CD4-positive, alpha-beta T cell treated with Interleukin-4 for 1 hour (primary cell): Measurements from ENCODE around the gene OASL.
A peak's percentile ranks its signal among the peaks of the same experiment; 100 is the strongest.
"Not testable (repeated sequence)": the region's sequence is repeated elsewhere in the genome, so short reads cannot be mapped to it uniquely, and the experiment has no call there.

Source experiments
- DNase-seq, 2 donors: peaks; one replicate each; pipeline ENCODE4 v3.0.0-alpha.2; 2020 to 2022

Gene OASL

DNA sequence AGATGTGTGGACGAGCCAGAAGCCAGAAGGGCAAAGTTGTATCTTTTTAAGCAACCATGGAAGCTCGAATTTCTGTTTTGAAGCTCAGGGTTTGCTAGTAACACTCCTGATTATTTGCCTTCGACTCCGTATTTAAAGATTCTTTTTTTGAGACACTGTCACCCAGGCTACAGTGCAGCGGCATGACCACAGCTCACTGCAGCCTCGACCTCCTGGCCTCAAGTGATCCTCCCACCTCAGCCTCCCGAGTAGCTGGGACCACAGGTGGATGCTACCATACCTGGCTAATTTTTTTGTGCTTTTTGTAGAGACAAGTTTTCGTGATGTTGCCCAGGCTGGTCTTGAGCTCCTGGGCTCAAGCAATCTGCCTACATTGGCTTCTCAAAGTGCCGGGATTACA, 18.7 kb upstream of the OASL start:
- no peak for DNase-seq

DNA sequence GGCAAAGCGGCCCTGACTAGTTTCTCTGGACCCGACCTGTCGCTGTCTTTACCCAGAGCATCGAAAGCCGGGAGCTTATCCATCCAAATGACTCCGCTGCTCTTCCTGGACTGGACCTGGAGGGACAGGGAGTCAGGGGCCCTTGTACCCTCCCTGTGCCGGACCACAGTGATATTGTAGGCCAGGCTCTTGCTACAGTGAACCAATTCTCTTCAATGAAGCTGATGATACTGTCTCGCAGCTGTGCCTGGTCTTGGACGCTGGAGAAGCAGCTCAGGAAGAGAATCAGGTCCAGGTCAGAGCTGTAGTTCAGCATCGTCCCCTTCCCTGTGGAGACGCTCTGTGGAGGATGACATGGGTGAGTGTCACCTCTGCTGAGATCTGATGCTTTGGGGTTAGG, 14.7 kb upstream of the OASL start:
- DNase-seq, result no peak

DNA sequence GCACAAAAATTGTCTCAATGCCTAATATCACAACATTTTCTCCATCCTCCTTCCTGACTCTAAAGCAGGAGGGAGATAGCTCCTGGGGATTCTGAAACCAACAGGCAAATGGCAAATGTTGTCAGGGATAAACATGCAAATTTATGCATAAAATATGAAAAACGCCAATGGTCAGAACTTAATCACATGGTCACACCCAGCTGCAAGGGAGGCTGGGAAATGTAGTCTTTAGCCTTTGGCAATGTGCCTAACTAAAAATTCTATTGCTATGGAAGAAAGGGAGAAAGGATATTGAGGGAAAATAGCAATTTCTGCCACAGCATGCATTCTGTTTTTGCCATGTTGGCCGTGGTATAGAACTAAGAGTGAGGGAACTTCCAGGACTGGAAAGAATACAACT, 11.7 kb upstream of the OASL start:
- DNase-seq, result no peak

DNA sequence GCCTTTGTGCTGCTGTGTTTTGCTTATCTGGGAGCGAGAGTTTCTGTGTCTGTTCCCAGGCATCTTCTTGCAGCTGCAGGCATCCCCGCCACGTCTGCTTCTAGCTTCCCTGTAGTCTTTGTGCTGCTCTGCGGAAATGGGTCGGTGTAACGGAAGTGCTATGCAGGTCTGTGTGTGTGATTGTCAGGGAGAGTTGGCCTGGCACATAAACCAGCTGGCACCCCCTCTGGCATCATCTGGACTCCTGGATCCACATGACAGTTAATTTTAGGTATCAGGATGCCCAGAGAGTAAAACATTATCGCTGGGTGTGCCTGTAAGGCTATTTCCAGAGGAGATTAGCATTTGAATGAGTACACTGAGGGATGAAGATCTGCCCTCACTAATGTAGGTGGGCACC, 9.4 kb upstream of the OASL start:
- no peak for DNase-seq

DNA sequence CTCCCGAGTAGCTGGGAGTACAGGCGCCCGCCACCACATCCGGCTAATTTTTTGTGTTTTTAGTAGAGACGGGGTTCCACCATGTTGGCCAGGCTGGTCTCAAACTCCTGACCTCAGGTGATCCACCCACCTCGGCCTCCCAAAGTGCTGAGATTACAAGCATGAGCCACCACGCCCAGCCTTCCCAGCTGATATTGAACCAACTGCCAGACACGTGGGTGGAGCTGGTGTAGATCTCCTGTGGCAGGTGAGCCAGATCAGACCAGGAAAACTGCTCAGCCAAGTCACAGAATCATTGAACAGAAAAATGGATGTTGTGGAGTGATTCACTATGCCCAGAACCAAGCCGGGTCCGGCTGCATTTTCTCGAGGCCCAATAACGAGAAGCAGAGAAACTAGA, 8.4 kb upstream of the OASL start:
- not testable (repeated sequence) for DNase-seq

DNA sequence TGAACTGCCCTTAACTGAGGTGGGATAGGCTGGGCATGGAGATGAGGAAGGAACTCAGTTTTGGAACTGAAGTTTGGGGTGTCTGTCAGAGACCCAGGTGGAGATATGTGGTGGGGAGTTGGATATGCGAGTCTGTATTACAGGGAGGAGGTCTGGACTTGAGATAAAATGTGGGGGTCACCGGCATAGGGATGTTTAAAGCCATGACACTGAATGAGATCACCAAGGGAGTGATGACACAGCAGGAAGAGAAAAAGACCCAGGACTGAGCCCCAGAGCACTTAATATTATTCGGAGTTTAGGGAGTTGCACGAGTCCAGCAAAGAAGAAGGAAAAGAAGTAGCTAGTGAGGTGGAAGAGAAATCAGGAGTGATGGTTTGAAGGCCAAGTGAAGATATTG, 4.0 kb upstream of the OASL start:
- DNase-seq, result no peak

DNA sequence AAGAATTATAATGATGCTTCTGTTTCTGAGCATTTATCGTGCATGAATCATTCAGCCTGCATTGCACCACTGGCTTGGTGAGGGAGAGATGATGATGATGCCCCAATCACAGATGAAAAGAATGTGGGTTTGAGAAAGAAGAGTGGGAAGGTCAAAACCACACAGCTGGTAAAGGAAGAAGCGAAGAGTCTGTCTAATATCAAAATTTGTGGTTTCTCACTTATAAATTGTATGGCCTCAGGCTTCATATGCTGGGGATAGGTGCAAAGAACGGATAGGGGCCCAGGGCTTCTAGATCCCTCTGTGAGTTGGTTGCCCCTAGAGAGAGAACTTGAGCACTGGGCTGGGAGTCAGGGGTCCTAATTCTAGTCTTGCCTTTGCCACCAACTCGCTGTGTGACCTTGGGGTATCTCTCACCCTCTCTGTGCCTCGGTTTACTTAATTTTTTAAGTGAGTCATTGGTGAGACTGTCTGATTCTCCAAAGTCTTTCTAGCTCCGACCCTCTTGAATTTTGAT, 2.2 kb downstream of the OASL start:
- DNase-seq, result peak; percentile 29 to 67

DNA sequence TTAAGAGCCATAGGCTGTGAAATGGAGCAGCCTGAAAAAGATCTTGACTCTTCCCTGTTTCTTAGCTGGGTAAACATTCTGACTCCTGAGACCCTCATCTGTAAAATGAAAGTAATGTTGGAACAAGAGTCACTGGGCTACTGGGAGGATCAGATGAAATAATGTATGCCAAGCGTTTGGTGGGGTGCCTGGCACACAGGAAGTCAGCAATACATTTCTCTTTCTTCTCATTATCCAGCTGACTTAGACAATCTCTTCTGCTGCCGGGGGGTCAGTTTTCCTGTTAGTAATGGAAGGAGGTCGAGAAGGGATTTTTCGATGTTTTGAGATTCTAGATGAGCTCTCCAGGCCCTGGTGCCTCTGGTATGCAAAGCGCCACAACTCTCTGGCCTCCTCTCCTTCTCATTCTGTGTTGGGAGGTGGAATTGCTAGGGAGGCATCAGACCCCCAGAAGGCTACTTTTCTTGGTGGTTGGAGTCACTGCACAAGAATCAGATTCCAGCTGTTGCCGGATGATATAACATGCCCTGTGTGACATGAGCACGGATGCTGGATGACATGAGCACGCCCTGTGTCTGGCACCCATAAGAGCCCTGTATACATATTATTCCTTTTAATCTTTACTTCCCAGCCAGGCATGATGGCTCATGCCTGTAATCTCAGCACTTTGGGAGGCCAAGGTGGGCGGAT, 4.3 kb downstream of the OASL start:
- no peak for DNase-seq

DNA sequence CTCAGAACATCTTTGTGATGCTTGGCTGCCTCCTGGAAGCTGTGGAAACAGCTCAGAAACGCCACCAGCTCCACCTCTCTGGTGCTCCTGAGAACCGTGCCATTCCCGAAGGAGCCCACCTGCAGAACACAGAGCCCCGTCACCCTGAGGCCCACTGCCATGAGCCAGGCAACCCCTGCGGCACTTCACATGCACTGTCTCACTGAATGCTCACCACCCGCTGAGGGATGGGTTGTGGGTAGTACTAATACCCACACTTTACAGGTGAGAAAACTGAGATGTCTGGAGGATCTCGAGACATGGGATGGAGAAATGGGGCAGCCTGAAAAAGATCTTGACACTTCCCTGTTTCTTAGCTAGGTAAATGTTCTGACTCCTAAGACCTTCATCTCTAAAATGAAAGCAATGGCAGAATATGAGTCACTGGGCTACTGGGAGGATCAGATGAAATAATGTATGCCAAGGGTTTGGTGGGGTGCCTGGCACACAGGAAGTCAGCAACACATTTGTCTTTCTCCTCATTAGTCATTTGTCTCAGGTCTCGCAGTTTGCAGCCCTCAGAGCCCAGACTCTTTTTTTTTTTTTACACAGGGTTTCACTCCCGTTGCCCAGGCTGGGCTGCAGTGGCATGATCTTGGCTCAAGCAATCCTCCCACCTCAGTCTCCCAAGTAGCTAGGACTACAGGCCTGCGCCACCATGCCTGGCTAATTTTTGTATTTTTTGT, 5.3 kb downstream of the OASL start:
- peak; percentile 69 to 80 for DNase-seq

DNA sequence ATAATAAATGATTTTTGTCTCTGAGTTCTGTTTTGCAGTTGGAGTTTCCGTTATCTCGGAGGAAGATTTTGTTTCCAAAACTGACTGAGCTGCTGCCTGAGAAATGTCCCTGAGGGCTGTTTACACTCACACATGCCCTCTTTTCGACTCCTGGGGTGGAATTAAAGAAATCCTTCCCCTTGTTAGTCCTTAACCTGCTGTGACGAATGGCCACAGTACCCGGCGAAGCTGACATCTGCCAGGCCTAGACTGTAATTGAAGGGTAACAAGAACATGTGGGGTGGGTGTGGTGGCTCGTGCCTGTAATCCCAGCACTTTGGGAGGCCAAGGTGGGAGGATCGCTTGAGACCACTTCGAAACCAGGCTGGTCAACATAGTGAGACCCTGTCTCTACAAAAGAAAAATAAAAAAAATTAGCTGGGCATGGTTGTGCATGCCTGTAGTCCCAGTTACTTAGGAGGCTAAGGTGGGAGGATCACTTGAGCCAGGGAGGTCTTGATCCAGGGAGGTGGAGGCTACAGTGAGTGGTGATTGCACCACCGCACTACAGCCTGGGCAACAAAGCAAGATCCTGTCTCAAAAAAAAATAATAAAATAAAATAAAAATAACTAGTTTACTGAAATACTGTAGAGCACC, 8.4 kb downstream of the OASL start:
- DNase-seq, result no peak

DNA sequence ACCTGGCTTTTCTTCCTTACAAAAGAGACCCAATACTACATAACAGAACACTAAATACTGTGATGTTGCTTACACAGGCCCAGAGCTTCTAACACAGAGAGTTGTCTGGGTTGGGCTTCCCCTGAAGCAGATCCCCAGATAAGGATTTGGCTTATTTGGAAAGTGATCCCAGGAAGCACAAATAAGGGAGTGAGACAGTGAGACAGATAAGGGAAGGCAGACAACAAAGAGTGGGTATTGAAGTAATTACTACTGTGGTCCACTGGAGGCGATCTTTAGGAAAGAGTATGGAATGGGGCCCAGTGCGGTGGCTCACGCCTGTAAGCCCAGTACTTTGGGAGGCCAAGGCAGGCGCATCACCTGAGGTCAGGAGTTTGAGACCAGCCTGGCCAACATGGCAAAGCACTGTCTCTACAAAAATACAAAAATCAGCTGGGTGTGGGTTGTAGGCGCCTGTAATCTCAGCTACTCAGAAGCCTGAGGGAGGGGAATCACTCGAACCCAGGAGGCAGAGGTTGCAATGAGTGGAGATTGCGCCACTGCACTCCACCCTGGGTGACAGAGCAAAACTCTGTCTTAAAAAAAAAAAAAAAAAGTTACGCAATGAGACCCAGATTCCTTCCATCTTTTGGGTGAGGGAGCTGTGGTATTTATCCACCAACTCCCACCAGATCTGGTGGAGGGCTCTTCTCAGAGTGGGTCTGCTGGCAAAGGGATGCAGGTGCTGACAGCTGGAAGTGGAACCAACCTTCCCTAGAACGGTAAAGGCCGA, 12.6 kb downstream of the OASL start:
- DNase-seq, result no peak

DNA sequence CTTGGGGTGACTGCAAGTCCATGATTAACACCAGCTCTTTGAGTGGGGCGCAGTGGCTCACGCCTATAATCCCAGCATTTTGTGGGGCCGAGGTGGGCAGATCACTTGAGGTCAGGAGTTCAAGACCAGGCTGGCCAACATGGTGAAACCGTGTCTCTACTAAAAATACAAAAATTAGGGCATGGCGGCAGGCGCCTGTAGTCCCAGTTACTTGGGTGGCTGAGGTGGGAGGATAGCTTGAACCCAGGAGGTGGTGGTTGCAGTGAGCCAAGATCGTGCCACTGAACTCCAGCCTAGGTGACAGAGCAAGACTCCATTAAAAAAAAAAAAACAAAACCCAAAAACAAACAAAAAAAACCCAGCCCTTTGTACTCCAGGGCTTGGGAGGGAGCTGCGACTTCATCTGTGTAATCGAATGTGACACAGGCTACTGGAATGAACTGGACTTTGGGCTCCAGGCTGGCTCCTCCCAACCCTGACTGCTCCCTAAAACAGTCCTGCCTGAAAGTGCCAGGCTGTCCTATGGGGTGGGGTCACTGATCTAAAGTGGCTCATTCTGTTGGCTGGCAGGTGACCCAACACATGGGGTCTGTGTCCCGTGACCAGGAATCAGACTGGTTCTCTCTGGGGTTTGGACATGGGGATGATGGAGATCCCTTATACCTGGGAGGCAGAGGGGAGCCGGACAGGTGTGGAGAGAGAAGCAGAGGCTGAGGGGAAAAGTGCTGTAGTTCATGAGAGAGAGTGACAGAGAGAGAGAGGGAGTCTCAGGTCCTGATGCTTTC, 13.4 kb downstream of the OASL start:
- no peak for DNase-seq

DNA sequence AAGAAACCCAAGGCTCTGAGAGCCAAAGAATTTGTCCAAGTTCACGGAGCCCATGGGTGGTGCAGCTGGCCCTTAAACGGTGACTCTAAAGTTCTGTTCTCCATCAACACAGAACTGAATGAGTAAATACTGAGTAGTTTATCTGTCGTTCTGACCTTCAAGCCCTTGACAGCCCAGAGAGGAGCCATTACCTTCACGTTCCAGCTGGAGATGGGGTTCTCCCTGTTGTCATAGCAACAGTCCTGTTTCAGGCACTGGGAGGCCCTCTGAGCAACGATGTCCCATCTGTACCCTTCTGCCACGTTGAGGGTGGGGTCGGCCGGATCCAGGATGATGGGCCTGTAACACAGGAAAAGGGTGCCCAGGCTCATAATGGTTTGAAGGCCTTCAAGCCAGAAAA, 15.2 kb downstream of the OASL start:
- DNase-seq, result no peak

DNA sequence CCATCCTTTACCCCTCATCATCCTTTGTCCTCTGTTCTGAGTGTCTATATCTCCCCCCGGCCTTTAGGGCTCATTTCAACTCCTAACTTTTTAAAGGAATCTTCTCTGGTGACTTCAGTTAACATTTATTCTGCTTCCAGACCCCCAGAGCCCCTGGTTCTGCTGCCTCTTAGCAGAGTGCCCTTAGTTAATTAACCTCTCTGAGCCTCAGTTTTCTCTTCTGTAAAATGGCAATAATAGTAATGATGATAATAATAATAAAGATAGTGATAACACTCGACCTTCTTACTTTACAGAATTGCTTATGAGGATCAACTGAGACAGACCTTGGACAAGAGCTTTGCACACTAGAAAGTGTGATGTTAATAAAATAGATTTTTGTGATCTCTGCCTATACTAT, 16.3 kb downstream of the OASL start:
- no peak for DNase-seq

DNA sequence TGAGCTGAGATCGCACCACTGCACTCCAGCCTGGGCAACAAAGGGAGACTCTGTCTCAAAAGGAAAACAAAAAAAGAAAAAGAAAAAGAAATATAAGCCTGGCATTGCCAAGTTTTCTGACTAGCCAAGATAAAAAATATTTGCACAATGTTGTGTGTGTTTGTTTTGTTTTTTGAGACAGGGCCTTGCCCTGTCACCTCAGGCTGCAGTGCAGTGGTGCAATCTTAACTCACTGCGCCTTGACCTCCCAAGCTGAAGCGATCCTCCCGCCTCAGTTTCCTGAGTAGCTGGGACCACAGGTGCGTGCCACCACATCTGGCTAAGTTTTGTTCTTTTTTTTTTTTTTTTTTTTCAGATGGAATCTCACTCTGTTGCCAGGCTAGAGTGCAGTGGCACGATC, 17.3 kb downstream of the OASL start:
- DNase-seq, result no peak

DNA sequence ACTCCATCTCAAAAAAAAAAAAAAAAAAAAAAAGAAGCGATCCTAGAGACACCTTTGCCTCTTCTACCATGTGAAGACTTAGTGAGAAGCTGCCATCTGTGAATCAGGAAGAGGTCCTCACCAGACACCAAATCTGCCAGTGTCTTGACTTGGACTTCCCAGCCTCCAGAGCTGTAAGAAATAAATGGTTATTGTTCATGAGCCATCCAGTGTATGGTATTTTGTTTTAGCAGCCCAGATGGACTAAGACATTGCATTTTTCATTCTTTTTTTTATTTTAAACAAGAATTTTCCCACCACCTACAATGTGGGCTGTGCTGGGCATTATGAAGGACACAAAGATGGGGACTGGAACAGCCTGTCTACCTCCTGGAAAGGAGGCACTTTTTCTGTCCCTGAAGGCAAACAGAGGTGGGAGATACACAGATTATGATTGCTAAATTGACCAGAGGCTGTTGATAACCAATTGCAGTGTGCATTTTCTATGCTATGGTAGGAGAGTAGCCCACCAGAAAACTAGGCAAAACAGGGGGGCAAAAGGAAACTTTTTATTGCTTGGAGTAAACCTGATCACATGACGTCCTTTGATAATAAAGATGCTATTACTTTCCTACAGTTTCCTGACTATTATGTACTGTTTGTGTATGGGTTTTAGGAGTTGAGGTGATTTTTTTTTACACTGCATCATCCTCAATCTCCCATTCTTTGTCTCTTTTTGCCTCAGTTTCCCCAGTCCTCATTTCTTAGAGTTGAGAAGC, 20.0 kb downstream of the OASL start:
- DNase-seq, result no peak

DNA sequence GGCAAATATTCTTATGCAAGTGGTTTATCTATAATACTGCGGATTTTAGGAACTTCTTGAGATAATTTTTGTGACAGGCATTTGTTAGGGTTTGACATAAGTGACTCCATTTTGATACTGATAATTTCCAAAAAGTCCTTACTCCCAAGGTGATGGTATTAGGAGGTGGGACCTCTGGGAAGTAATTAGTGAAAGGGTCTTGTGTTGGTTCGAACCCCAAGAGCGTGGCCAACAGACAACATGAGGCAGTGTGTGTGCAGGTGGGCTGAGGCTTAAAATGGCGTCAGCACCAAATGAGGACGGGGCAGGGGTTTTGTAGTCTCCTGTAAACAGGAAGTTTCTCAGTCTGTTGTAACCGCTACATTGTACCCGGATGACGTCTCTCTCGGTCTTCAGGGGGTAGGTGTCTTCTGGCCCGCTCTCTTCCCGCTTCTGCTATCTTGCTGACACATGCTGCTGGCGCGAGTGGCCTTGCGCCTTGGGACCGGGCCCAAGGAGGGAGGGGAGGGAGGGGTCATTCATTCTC, 21.0 kb downstream of the OASL start:
- peak in 1 of 2 donors; percentile 35 for DNase-seq

DNA sequence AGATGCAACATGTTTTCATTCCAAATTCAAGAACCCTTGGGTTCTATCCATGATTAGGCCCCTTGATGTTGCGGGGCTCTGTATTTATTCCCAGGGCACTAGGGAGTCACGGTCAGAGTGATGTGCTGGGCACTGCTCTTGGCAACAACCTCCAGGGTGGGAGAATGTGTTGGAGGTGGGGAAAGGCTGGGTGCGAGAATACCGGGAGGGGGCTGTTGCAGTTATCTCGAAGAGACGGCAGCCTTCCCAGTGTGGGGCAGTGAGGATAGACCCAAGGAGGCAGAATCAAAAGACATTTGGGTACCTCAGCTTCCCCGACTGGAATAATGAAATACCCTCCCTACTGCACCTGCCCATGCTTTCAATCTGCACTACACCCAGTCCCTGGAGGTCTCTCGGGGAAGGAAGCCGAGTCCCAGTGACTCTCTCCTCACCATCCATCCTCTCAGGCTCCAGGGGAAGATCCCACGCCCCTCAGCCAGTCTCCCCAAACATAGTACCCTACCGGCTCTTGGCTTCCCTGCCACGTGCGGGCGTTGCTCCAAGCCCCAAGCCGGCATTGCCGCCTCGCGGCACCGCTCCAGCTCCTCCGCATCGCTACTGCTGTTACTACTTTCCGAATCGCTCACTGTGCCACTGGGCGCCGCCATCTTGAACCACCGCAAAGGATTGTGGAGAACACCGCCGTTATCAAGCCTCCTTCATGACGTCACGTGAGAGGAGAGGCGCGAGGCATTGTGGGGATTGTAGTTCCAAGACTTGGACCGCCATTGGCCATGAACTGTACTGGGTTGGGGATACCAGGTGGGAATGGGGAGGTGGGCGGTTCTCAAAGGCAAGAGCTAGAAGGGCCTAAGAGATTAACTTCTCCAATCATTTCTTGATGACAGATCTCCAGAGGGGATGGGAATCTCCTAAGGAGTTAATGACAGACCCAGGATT, 22.9 kb downstream of the OASL start, which contains the start of gene C12orf43:
Gene C12orf43 (minus strand): TSS at position 663 of the 942 bp plus-strand sequence. CDS start 13 bp downstream, at position 650.
- DNase-seq, result peak; percentile 92 to 94

DNA sequence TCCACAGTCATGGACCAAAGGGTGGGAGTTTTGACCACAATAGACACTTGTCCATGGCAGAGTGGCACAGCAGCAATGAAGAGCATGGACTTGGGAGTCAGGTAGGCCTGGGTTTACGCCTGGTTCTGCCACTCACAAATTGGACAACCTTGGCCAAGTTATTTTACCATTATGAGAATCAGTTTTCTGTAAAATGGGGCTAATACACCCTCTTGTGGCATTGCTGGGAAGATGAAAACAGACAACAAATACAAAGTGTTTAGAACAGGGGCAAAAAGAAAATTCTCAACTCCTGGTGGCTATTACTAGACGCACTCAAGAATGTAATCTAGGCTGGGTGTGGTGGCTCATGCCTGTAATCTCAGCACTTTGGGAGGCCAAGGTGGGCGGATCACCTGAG, 25.3 kb downstream of the OASL start:
- DNase-seq, result no peak

DNA sequence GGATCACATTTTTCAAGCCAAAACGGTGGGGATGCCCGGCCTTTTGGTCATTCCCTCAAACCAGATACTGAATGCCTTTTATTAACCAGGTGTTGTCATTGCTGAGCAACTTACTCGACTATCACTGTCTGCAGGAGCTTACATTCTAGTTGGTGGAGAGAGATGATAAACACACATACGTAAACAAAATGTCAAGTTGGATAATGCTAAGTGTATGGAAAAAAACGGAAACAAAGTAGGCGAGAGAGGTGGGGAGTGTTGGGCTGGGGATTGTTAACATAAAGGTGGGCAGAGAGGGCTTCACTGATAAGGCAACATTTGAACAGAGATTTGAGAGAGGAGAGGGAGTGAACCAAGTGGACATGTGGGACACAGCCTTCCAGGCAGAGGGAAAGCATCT, 27.2 kb downstream of the OASL start:
- no peak for DNase-seq
